PC-9 (cell line): ENCODE measurements around the gene ITGA2. TPM values are rescaled to one million over a fixed set of nuclear protein-coding genes. Genes with fewer than 3 reads are reported as not detected.

ENCODE experiments used
- BruUV-seq: library from RNA; stranded (reverse); fragments of 400-500 nt; replicated peaks from 2 replicates; lab custom pipeline; 2021; lab: Mats Ljungman, UMichigan
- CTCF ChIA-PET: fragments of 300-600 bp; sonication (Branson Sonifier 250); formaldehyde crosslinking; loops from one replicate; lab custom pipeline; 2022; ENCODE audit warnings: antibody characterized with exemption; lab: Charles Lee
- POLR2A ChIA-PET: fragments of 300-600 bp; sonication (Branson Sonifier 250); formaldehyde crosslinking; loops from one replicate; lab custom pipeline; 2022; ENCODE audit warnings: antibody characterized with exemption; ENCODE audit not compliant: unreplicated experiment; lab: Charles Lee
- DNase-seq, 2 experiments: peaks; one replicate each; pipeline versions ENCODE4 v3.0.0 to v3.0.0-alpha.2; 2015 to 2022; ENCODE audit warnings: mixed read lengths in 1 of 2
- H2AFZ ChIP-seq: fragments of 200-600 bp; sonication (generic); 2 replicates; pipeline ENCODE4 v1.8.1; 2017; ENCODE audit warnings: antibody characterized with exemption
- H3F3A ChIP-seq: fragments of 200-600 bp; sonication (generic); 2 replicates; pipeline ENCODE4 v1.8.1; 2017; ENCODE audit warnings: antibody characterized with exemption, mild to moderate bottlenecking, low read depth; ENCODE audit not compliant: insufficient read depth
- H3K27ac ChIP-seq: fragments of 200-600 bp; sonication (generic); 2 replicates; pipeline ENCODE4 v1.6.1; 2016; ENCODE audit warnings: mixed run types
- H3K27me3 ChIP-seq: fragments of 200-600 bp; sonication (generic); 2 replicates; pipeline ENCODE4 v1.6.1; 2016; ENCODE audit warnings: low read depth, mixed run types; ENCODE audit not compliant: insufficient read depth
- H3K36me3 ChIP-seq: fragments of 200-600 bp; sonication (generic); 2 replicates; pipeline ENCODE4 v1.6.1; 2016; ENCODE audit warnings: low read depth, mixed run types
- H3K4me1 ChIP-seq: fragments of 200-600 bp; sonication (generic); replicated peaks from 2 replicates; pipeline ENCODE4 v1.6.1; 2016; ENCODE audit warnings: mixed run types; ENCODE audit not compliant: insufficient read depth
- H3K4me2 ChIP-seq: fragments of 200-600 bp; sonication (generic); 2 replicates; pipeline ENCODE4 v1.6.1; 2017; ENCODE audit warnings: mixed run types
- H3K4me3 ChIP-seq: fragments of 200-600 bp; sonication (generic); 2 replicates; pipeline ENCODE4 v1.6.1; 2016; ENCODE audit warnings: mixed run types
- H3K79me2 ChIP-seq: fragments of 200-600 bp; sonication (generic); 2 replicates; pipeline ENCODE4 v1.6.1; 2017; ENCODE audit warnings: low read depth, mixed run types
- H3K9me2 ChIP-seq: fragments of 200-600 bp; sonication (generic); 2 replicates; pipeline ENCODE4 v1.8.1; 2017; ENCODE audit warnings: mild to moderate bottlenecking; ENCODE audit not compliant: insufficient read depth
- H3K9me3 ChIP-seq: fragments of 200-600 bp; sonication (generic); 2 replicates; pipeline ENCODE4 v1.8.1; 2016; ENCODE audit warnings: low read depth; ENCODE audit not compliant: insufficient read depth
- H4K20me1 ChIP-seq: fragments of 200-600 bp; sonication (generic); 2 replicates; pipeline ENCODE4 v1.8.1; 2017; ENCODE audit not compliant: insufficient read depth
- EZH2 ChIP-seq: fragments of 200-600 bp; sonication (generic); IDR thresholded peaks from 2 replicates; pipeline ENCODE4 v1.8.0; 2017; ENCODE audit warnings: antibody characterized with exemption, low read depth
- intact Hi-C: fragments of 100-400 bp; cut with micrococcal nuclease; formaldehyde crosslinking; loops from one replicate; pipeline ENCODE4 v1.10.0; 2022; ENCODE audit not compliant: unreplicated experiment
- total RNA-seq: library from RNA; stranded (reverse); gene quantifications from 2 replicates; pipeline ENCODE4 v1.2.3, GENCODE V29; 2021
- TF ChIP-seq, protein P1 (sequence below): fragments of 200-600 bp; sonication (generic); conservative IDR thresholded peaks from 2 replicates; pipeline ENCODE4 v1.6.1; 2017; ENCODE audit warnings: mixed run types, antibody characterized with exemption, mild to moderate bottlenecking, moderate library complexity

Gene ITGA2
- total RNA-seq, 1 experiment from 2014 or later = 35.8 TPM

DNA sequence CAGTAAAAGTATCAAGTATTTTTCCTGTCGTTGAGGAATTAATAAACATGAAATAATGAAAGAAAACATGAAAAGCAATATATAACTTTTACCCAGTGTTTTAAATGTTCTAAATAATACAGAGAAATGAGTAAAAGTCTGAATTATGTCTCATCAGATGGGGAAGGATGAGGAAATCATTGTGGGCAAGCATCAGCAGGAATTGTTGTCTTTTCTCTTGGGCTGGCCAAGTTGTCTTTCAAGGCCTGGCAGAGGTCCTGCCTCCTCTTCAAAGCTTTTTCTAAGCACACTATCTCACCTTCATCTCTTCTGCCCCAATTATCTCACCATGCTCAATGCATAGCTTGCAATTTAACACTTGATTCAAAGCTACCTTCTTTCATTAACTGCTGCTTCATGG, 78.5 kb downstream of the ITGA2 start:
- no peak for DNase-seq
- H3K9me2 ChIP-seq = no peaks in the 10 kb centered on the region
- POLR2A ChIA-PET = no interaction called here
- no peak overlapping the region for H3K27ac ChIP-seq
- no peaks in the 10 kb centered on the region; the same call in none of the 2 replicates for H3F3A ChIP-seq
- CTCF ChIA-PET = no interaction called here
- H3K9me3 ChIP-seq = no peaks in the 10 kb centered on the region
- intact Hi-C loops = no loop called here
- peaks cover 56% of the 10 kb centered on the region for H3K36me3 ChIP-seq
- no peak for TF ChIP-seq EZH2
- TF ChIP-seq, protein P1, sequence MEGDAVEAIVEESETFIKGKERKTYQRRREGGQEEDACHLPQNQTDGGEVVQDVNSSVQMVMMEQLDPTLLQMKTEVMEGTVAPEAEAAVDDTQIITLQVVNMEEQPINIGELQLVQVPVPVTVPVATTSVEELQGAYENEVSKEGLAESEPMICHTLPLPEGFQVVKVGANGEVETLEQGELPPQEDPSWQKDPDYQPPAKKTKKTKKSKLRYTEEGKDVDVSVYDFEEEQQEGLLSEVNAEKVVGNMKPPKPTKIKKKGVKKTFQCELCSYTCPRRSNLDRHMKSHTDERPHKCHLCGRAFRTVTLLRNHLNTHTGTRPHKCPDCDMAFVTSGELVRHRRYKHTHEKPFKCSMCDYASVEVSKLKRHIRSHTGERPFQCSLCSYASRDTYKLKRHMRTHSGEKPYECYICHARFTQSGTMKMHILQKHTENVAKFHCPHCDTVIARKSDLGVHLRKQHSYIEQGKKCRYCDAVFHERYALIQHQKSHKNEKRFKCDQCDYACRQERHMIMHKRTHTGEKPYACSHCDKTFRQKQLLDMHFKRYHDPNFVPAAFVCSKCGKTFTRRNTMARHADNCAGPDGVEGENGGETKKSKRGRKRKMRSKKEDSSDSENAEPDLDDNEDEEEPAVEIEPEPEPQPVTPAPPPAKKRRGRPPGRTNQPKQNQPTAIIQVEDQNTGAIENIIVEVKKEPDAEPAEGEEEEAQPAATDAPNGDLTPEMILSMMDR = no peak
- no TSS peak for BruUV-seq
- H3K79me2 ChIP-seq = no peaks in the 10 kb centered on the region
- no peaks in the 10 kb centered on the region for H3K4me1 ChIP-seq
- no peak overlapping the region for H3K4me3 ChIP-seq
- no peaks in the 10 kb centered on the region; the same call in 1 of the 2 replicates for H4K20me1 ChIP-seq
- no peak overlapping the region for H2AFZ ChIP-seq
- H3K4me2 ChIP-seq = no peak overlapping the region
- H3K27me3 ChIP-seq = no peaks in the 10 kb centered on the region

DNA sequence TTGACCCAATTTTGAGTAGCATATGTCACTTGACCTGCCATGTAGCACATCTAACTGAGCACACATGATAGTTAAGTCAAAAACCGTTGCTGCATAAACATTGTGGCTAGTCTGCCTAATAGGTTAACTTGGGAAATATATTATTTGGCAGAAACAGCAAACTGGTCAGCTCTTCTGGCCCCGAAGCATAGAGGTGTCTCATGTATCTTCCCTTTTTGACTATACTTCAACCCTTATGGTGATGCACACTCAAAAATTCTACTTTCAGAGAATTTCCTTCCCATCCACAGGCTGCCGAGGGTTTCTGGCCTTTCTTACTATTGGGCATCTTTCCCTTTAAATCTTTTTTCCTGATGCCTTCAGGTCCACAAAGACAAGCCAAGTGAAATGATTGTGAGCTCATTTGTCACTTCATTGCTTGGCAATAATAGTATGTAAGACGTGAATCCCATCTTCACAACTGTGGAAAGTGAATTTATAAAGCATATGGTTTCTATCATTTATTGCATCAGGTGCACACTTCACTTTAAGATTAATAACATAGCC, 79.2 kb downstream of the ITGA2 start:
- Histone ChIP-seq H3K79me2 (no peaks in the 10 kb centered on the region), H3K27ac (no peak overlapping the region), H3K27me3 (no peaks in the 10 kb centered on the region), H4K20me1 (no peaks in the 10 kb centered on the region; the same call in 1 of the 2 replicates), H3K4me1 (no peaks in the 10 kb centered on the region), H3K4me3 (no peak overlapping the region), H3K9me2 (no peaks in the 10 kb centered on the region), H3K4me2 (no peak overlapping the region), H3K9me3 (no peaks in the 10 kb centered on the region), H3K36me3 (peaks cover 56% of the 10 kb centered on the region), H3F3A (no peaks in the 10 kb centered on the region; the same call in none of the 2 replicates), H2AFZ (no peak overlapping the region)
- no TSS peak for BruUV-seq
- ChIA-PET CTCF (no interaction called here), POLR2A (no interaction called here)
- TF ChIP-seq EZH2 = no peak
- TF ChIP-seq, protein P1 = no peak
- intact Hi-C loops = no loop called here
- no peak for DNase-seq

DNA sequence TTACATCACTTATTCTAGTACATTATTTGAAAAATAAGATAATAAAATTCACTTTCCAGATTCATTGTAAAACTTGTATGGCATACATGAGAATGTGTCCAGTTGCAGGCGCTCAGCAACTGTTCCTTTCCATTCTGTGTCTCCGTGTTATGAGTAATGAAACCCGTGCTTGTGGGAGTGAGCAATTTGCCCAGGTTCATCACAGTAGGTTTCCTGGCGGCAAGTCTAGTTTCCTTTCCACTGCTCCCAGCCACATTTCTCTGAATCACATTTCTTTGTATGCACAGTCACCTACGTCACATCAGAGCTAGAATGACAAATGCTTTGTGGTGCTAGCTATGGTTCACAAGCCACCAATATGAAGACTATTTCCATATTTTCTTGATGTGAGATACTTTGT, 80.5 kb downstream of the ITGA2 start:
- H3F3A ChIP-seq = no peaks in the 10 kb centered on the region; the same call in none of the 2 replicates
- H3K27me3 ChIP-seq = no peaks in the 10 kb centered on the region
- H3K4me1 ChIP-seq = no peaks in the 10 kb centered on the region
- peaks cover 61% of the 10 kb centered on the region for H3K36me3 ChIP-seq
- no peaks in the 10 kb centered on the region for H3K9me3 ChIP-seq
- no peaks in the 10 kb centered on the region for H3K79me2 ChIP-seq
- no peak overlapping the region for H2AFZ ChIP-seq
- ChIA-PET POLR2A (no interaction called here), CTCF (no interaction called here)
- no peak overlapping the region for H3K4me3 ChIP-seq
- no peak overlapping the region for H3K4me2 ChIP-seq
- no peaks in the 10 kb centered on the region; the same call in 1 of the 2 replicates for H4K20me1 ChIP-seq
- no peaks in the 10 kb centered on the region for H3K9me2 ChIP-seq
- no peak for TF ChIP-seq EZH2
- TF ChIP-seq, protein P1 = no peak
- intact Hi-C loops = no loop called here
- no TSS peak for BruUV-seq
- no peak for DNase-seq
- no peak overlapping the region for H3K27ac ChIP-seq
